Measurements from ENCODE around the gene TRPM5. TPM values are rescaled to one million over a fixed set of nuclear protein-coding genes. Genes with fewer than 3 reads are reported as not detected.
A peak's percentile ranks its signal among the peaks of the same experiment; 100 is the strongest.

The TRPM5 gene
- total RNA-seq, 1 experiment from 2014 or later: 1.8 TPM

- no peak for DNase-seq (ENCODE audit: low spot score)
Measured at GRCh38 chr11:2452321-2453012, 8.2 kb upstream of the TRPM5 start.

GRCh38 chr11:2451916-2452315 lies 7.6 kb upstream of the TRPM5 start:
- no peak for DNase-seq (ENCODE audit: low spot score)

DNA sequence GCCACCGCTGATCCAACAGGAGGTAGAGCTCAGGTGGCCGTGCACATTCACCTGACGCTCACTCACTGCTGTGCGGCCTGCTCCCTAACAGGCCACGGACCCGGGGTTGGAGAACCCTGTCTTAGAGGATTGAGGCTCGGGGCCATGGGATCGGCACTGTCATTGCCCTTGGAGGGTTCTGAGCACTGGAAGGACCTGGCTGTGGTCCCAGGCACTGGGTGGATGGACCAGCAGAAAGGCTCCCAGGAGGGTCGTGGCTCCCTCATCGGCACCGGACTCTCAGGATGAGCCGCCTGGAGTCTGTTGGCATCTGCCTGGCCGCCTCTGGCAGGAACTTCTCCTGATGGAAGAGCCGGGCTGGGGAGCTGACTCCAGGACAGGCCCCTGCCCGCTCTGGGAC lies 7.0 kb upstream of the TRPM5 start:
- no peak for DNase-seq (ENCODE audit: low spot score)

DNA sequence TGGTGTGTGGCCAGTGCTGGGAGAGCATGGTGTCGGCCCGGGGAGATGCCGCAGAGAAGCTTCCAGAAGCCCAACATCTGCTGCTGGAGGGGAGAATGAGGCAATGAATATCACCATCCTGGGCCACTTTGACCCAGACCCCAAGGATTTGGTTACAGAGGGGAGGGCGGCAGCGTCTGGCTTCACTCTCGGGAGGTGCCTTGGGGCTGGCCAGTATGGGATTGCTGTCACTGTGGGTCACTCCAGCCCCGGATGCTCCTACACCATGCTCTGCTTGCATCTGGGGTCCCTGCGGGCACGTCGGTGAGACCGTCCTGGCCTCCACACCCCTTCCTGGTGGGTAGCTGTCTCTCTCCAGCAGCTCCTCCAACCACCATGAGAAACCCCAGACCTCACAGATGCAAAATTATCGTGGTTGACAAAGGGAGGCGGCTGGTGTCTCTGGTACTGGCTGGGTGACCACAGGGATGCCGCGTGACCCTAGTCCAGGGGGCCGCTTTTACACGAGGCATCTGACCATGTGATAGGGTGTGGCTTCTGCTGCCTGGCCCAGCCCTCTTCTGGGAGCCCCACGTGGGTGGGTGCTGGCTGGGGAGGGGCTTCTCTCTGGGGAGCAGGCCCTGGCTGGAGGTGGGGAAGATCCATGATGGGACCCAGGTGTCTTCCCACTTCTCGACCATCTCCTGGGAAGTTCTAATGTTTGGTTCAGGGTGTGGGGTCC lies 6.2 kb upstream of the TRPM5 start:
- no peak for DNase-seq (ENCODE audit: low spot score)

- no peak for DNase-seq (ENCODE audit: low spot score)
Measured at GRCh38 chr11:2449548-2450320, 5.4 kb upstream of the TRPM5 start.

DNA sequence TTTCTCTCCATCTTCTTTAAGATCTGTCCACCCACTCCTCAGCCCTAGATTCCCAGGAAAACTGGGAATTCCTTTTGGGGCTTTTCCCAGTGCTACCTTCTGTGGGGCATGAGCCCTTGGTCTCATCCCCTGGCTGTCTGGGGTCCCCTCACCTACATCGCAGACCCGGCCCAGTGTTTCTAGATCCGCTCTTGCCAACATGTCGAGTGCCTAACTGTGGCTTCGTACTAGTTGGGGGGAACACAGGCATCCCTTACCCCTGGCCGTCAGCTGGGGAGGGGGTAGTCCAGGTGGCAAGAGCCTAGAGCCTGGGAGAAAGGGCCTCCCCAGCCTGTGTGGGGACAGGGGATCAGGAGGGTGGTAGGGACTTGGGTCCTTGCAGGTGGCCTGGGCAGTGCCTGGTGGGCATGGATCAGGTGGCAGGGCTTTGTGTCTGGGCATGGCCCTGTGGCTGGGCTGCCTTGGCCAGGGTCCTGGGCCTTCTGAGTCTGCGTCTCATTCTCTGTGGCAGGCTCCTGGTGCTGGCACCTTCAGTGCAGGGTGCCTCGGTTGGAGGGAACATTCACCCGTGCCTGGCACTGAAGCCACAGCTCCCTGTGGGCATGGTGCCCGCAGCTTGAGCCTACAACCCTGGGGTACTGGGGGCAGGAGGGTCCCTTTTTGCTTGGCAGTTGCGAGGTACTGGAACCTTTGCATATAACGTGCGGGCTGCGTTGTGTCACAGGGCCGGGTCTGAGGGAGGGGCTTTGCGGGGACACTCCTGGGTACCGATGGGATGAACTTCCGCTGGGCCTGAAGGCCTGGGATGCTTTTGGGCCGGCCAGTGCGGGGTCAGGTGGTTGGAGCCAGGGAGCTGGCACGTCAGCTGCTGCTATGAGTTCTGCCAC lies 4.6 kb upstream of the TRPM5 start:
- DNase-seq (ENCODE audit: low spot score): no peak

- DNase-seq (ENCODE audit: low spot score): no peak
Measured at GRCh38 chr11:2447951-2448650, 3.8 kb upstream of the TRPM5 start.

- no peak for DNase-seq (ENCODE audit: low spot score)
Measured at GRCh38 chr11:2447253-2447950, 3.1 kb upstream of the TRPM5 start.

DNA sequence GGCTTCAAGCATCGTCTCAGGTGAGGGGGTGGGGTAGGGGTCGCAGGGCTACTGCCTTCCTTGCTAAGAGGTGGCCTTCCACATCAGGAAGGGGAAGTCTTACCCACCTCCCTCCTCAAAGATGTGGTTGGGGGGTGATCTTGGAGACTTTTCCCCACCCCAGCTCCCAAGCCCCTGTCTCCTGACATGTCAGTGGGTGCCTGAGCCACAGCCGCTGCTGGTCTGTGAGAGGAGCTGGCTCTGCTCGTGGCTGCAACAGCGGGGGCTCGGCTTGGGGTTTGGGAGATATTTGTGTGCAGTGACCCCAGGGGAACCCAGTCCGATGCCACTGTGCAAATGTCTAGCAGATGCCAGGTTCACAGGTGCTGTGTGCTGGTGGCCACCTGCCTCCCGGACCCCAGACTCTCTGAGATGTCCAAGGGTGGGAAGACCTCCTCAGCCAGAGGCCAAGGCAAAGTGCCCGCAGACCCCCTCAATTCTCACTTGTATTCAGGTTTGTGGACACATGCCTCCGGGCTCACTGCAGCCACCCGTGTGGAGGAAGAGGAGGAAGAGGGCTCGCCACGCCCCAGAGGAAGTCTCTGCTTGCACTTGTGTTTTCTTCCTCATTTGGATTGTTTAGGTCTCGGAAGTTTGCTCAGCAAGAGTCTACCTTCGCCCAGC lies 2.4 kb upstream of the TRPM5 start:
- no peak for DNase-seq (ENCODE audit: low spot score)

GRCh38 chr11:2445746-2446551 lies 1.6 kb upstream of the TRPM5 start:
- DNase-seq (ENCODE audit: low spot score): peak; percentile 43

GRCh38 chr11:2444821-2445745 lies 769 bp upstream of the TRPM5 start, which contains the start of gene KCNQ1:
Gene KCNQ1, plus strand, starts transcription at chr11:2445008. Its CDS starts 91 bp downstream, at chr11:2445099.
- DNase-seq (ENCODE audit: low spot score): peak; percentile 83

GRCh38 chr11:2443406-2443805 lies 908 bp downstream of the TRPM5 start:
- DNase-seq (ENCODE audit: low spot score): peak; percentile 33

- DNase-seq (ENCODE audit: low spot score): peak; percentile 62
Measured at GRCh38 chr11:2442589-2442988, 1.7 kb downstream of the TRPM5 start.

DNA sequence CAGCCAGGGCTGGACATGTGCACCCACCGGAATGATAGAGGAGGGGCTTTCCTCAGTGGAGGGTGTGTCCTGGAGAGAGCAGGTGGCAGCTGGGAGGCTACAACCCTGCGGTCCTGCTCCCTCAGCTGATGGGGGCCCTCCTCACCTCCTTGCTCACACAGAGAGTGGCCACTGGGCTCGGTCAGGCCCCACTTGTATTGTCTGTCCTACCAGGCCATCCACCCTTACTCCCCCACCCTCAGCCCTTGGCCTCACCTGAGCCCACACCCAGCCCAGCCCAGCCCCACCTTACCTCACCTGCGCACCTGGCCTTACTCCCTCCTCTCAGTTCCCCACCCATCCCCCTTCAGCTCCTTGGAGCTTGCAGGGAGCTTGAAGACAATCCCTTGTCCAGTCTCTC lies 3.1 kb downstream of the TRPM5 start:
- no peak for DNase-seq (ENCODE audit: low spot score)

DNA sequence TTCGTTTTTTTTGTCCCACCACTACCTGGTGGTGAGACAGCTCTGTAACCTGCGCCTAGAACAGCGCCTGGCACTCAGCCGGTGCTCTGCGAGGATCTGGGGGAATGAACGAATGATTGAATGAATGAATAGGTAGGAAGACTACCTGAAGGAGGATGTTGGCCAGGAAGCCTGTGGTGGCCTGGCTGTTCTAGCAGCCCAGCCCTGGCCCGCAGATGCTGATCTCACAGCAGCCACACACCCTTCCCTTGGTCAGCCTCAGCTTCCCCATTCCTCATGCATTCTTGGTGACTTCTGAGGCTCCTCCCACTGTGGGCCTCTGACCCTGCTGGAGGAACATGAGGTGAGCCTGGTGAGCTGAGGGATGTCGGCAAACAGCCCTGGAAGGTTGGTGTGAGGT lies 3.7 kb downstream of the TRPM5 start:
- DNase-seq (ENCODE audit: low spot score): no peak

- DNase-seq (ENCODE audit: low spot score): no peak
Measured at GRCh38 chr11:2439820-2440219, 4.5 kb downstream of the TRPM5 start.

DNA sequence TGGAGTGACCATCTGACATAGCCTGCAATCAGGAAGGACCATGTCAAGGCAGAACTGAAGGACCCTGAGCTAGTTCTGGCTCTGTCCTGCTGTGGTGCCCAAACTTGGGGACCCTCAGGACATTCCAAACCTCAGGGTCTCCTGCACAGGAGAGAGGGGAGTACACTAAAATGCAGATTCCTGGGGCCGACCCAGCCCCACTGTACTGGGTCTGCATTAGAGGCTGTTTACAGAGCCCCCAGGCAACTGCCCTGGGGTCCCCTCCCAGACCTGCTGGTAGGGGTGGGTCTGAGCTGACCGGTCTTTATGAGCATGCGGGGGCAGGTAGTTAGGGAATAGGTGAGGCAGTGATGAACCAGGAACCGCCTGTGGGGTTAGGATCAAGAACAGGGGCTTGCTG lies 6.8 kb downstream of the TRPM5 start:
- DNase-seq (ENCODE audit: low spot score): no peak
